Measurements from ENCODE around the gene TMTC1.

Gene TMTC1

GRCh38 chr12:29614694-29615325 is 168.9 kb downstream of the TMTC1 start:
- H3K4me3 ChIP-seq (ENCODE audit: low read depth, low read length): no peak overlapping the region
- TF ChIP-seq, protein P1, sequence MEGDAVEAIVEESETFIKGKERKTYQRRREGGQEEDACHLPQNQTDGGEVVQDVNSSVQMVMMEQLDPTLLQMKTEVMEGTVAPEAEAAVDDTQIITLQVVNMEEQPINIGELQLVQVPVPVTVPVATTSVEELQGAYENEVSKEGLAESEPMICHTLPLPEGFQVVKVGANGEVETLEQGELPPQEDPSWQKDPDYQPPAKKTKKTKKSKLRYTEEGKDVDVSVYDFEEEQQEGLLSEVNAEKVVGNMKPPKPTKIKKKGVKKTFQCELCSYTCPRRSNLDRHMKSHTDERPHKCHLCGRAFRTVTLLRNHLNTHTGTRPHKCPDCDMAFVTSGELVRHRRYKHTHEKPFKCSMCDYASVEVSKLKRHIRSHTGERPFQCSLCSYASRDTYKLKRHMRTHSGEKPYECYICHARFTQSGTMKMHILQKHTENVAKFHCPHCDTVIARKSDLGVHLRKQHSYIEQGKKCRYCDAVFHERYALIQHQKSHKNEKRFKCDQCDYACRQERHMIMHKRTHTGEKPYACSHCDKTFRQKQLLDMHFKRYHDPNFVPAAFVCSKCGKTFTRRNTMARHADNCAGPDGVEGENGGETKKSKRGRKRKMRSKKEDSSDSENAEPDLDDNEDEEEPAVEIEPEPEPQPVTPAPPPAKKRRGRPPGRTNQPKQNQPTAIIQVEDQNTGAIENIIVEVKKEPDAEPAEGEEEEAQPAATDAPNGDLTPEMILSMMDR (IDR thresholded peaks at IDR 0.05; ENCODE audit: borderline replicate concordance, insufficient read depth, low read depth, low read length): no peak

DNA sequence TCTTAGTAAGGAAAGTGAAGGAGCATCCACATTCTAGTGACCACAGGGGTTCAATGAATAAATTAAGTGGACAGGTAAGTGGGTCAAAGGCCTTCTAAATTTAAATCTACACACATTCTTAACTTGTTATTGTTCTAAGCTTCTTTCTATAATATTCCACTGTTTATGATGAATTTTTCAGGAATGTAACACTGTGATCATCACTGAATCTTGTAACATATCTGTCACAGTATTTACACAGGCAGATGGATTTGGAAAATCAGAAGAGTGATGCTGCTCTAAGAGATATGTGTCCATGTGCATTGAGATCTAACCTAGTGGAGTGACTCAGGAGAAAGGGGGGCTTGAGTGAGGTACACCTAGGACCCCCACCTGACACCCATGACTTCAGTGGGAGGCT is 170.8 kb downstream of the TMTC1 start:
- no peak overlapping the region for H3K4me3 ChIP-seq (ENCODE audit: low read depth, low read length)
- TF ChIP-seq, protein P1 (IDR thresholded peaks at IDR 0.05; ENCODE audit: borderline replicate concordance, insufficient read depth, low read depth, low read length): no peak

GRCh38 chr12:29611906-29612305 is 171.8 kb downstream of the TMTC1 start:
- TF ChIP-seq, protein P1 (IDR thresholded peaks at IDR 0.05; ENCODE audit: borderline replicate concordance, insufficient read depth, low read depth, low read length): no peak

GRCh38 chr12:29610473-29611170 is 173.1 kb downstream of the TMTC1 start:
- TF ChIP-seq, protein P1 (IDR thresholded peaks at IDR 0.05; ENCODE audit: borderline replicate concordance, insufficient read depth, low read depth, low read length): no peak

More at GRCh38 chr12:29611906-29612305, 171.8 kb downstream of the TMTC1 start:
- no peak overlapping the region for H3K4me3 ChIP-seq (ENCODE audit: low read depth, low read length)

GRCh38 chr12:29609431-29610215 is 174.1 kb downstream of the TMTC1 start:
- no peak overlapping the region for H3K4me3 ChIP-seq (ENCODE audit: low read depth, low read length)
- TF ChIP-seq, protein P1 (IDR thresholded peaks at IDR 0.05; ENCODE audit: borderline replicate concordance, insufficient read depth, low read depth, low read length): no peak

More at GRCh38 chr12:29610473-29611170, 173.1 kb downstream of the TMTC1 start:
- no peak overlapping the region for H3K4me3 ChIP-seq (ENCODE audit: low read depth, low read length)

DNA sequence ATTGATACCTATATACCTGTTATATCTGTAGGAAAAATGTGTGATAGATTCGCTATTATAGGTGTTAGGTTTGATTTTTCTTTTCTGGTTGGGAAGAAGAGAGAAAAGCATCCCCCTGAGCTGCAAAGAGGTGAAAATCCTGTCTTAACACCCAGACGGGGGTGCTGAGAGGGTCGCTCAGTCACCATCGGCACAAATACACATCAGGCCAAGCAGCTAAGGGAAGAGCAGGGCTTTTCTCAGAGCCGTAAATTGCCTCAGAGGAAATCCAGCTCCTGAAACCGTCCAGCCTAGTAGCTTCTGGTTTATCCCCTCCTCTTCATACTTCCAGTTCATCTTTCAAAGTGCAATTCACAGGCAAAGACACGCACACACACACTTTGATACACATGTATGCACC is 175.2 kb downstream of the TMTC1 start:
- no peak overlapping the region for H3K4me3 ChIP-seq (ENCODE audit: low read depth, low read length)
- TF ChIP-seq, protein P1 (IDR thresholded peaks at IDR 0.05; ENCODE audit: borderline replicate concordance, insufficient read depth, low read depth, low read length): no peak
